SH-SY5Y (cell line): ENCODE results near the gene PRPF38A.

Experiments used
- GATA2 ChIP-seq: IDR thresholded peaks from 2 replicates; pipeline ENCODE4 v1.6.1; 2011; ENCODE audit warnings: mild to moderate bottlenecking, low read depth, low read length
- GATA3 ChIP-seq: IDR thresholded peaks from 2 replicates; pipeline ENCODE4 v1.6.1; 2011; ENCODE audit warnings: low read depth, mild to moderate bottlenecking, low read length, moderate library complexity

GRCh38 chr1:52404116-52404974 lies at the start of gene PRPF38A, which contains the start of gene ORC1:
- TF ChIP-seq GATA2 (no peak), GATA3 (no peak)
